Endothelial cell (in vitro differentiated cells): ENCODE results near the gene NEBL. TPM values are rescaled to one million over a fixed set of nuclear protein-coding genes. Genes with fewer than 3 reads are reported as not detected.

Source experiments
- DNase-seq: peaks from one replicate; pipeline ENCODE4 v3.0.0; 2021; ENCODE audit warnings: low spot score
- H3K27ac Mint-ChIP-seq: one replicate; pipeline ENCODE4 v1.8.0; 2021; ENCODE audit warnings: mixed read lengths, inconsistent platforms; ENCODE audit not compliant: unreplicated experiment
- H3K27me3 Mint-ChIP-seq: one replicate; pipeline ENCODE4 v1.8.0; 2021; ENCODE audit warnings: mild to moderate bottlenecking, moderate library complexity, mixed read lengths, inconsistent platforms; ENCODE audit not compliant: unreplicated experiment
- H3K36me3 Mint-ChIP-seq: one replicate; pipeline ENCODE4 v1.8.0; 2021; ENCODE audit warnings: mild to moderate bottlenecking, low read depth, mixed read lengths, inconsistent platforms; ENCODE audit not compliant: unreplicated experiment
- H3K4me1 Mint-ChIP-seq: one replicate; pipeline ENCODE4 v1.8.0; 2021; ENCODE audit warnings: mild to moderate bottlenecking, mixed read lengths, inconsistent platforms; ENCODE audit not compliant: unreplicated experiment
- H3K4me3 Mint-ChIP-seq: one replicate; pipeline ENCODE4 v1.8.0; 2021; ENCODE audit warnings: mild to moderate bottlenecking, mixed read lengths, inconsistent platforms; ENCODE audit not compliant: unreplicated experiment
- H3K9me3 Mint-ChIP-seq: one replicate; pipeline ENCODE4 v1.8.0; 2021; ENCODE audit warnings: mixed read lengths, inconsistent platforms; ENCODE audit not compliant: unreplicated experiment
- CTCF ChIP-seq: fragments of 200-600 bp; sonication (generic); IDR thresholded peaks from one replicate; pipeline ENCODE4 v1.5.0; 2021; ENCODE audit warnings: antibody characterized with exemption; ENCODE audit not compliant: unreplicated experiment
- total RNA-seq: library from RNA; stranded (reverse); fragmentation: NEBNext Ultra II Directional; extraction: Animal tissue kit (Norgen Biotek cat#: 25700); gene quantifications from one replicate; pipeline ENCODE4 v1.2.1, GENCODE V29; 2021; ENCODE audit not compliant: unreplicated experiment

The NEBL gene
- total RNA-seq, 1 donor from 2014 or later, result 1.7 TPM

- TF ChIP-seq CTCF, result no peak
- peaks cover 6% of the 10 kb centered on the region for H3K9me3 Mint-ChIP-seq
- no peak for DNase-seq
Observed at GRCh38 chr10:20746856-20747255, 150.3 kb downstream of the NEBL start.

GRCh38 chr10:20745556-20746375, 151.3 kb downstream of the NEBL start:
- Mint-ChIP-seq H3K4me1 (no peaks in the 10 kb centered on the region), H3K27ac (no peak overlapping the region), H3K9me3 (peaks cover 6% of the 10 kb centered on the region), H3K36me3 (no peaks in the 10 kb centered on the region), H3K4me3 (no peak overlapping the region), H3K27me3 (no peaks in the 10 kb centered on the region)
- TF ChIP-seq CTCF, result no peak
- DNase-seq, result no peak

More at GRCh38 chr10:20746856-20747255, 150.3 kb downstream of the NEBL start:
- Mint-ChIP-seq H3K27ac (no peak overlapping the region), H3K4me1 (no peaks in the 10 kb centered on the region), H3K27me3 (no peaks in the 10 kb centered on the region), H3K36me3 (no peaks in the 10 kb centered on the region), H3K4me3 (no peak overlapping the region)

- Mint-ChIP-seq H3K27me3 (no peaks in the 10 kb centered on the region), H3K9me3 (peaks cover 3% of the 10 kb centered on the region), H3K4me1 (no peaks in the 10 kb centered on the region), H3K36me3 (no peaks in the 10 kb centered on the region), H3K27ac (no peak overlapping the region), H3K4me3 (no peak overlapping the region)
- TF ChIP-seq CTCF, result no peak
- no peak for DNase-seq
Observed at GRCh38 chr10:20744821-20745220, 152.3 kb downstream of the NEBL start.

GRCh38 chr10:20743942-20744341, 153.2 kb downstream of the NEBL start:
- Mint-ChIP-seq H3K4me3 (no peak overlapping the region), H3K4me1 (no peaks in the 10 kb centered on the region), H3K27ac (no peak overlapping the region), H3K9me3 (no peaks in the 10 kb centered on the region), H3K27me3 (no peaks in the 10 kb centered on the region), H3K36me3 (no peaks in the 10 kb centered on the region)
- DNase-seq, result no peak
- TF ChIP-seq CTCF, result no peak
